ENCODE measurements around the gene LETM1. TPM values are rescaled to one million over a fixed set of nuclear protein-coding genes. Genes with fewer than 3 reads are reported as not detected.

Gene LETM1
- total and polyA plus RNA-seq, 2 of the 8 experiments (the other 6 are each of a cell fraction or from before 2014, with no cell fraction given) = 19.8 to 50.1 TPM

- WGBS, 2 experiments (ENCODE audit: extremely low coverage in 1 of 2, insufficient coverage in 1 of 2, insufficient read length in 1 of 2, insufficient replicate concordance in 2 of 2, low coverage in 1 of 2, low lambda C conversion rate in 2 of 2, missing lambda C conversion rate in 1 of 2) = 94% methylated on average over 10 of the region's 10 CpGs; no CpG with 5 or more reads in 1 of the 2 experiments
- no peak overlapping the region for H2BK5ac ChIP-seq (ENCODE audit: low read depth, low read length)
- H3K18ac ChIP-seq (ENCODE audit: extremely low read depth, low read length) = no peak overlapping the region
- ChIA-PET POLR2A (ENCODE audit: partially characterized antibody) (interaction anchor here (0.8 to 4.3 kb wide), 5 partner anchors 17 to 99 kb away, joined by 3 to 38 read pairs (median 4); partner anchors contain the start of gene SLBP), CTCF (ENCODE audit: partially characterized antibody) (interaction anchor here (0.7 to 71.2 kb wide), 22 partner anchors 11 to 340 kb away, joined by 3 to 2507 read pairs (median 5); partner anchors contain the start of genes FGFR3, TACC3 and TMEM129)
- H3K9me3 ChIP-seq (ENCODE audit: insufficient read depth in 2 of 2, low read depth in 1 of 2, low read length in 1 of 2) = no peaks in the 10 kb centered on the region
- FAIRE-seq = no peak
- no peak overlapping the region for H4K91ac ChIP-seq (replicated peaks; ENCODE audit: insufficient read length, low read length)
- no peak overlapping the region for H4K5ac ChIP-seq (ENCODE audit: insufficient read length, low read depth, low read length)
- H2BK120ac ChIP-seq (replicated peaks; ENCODE audit: low read depth, low read length) = no peak overlapping the region
- DNase-seq (ENCODE audit: low read depth in 1 of 2, low spot score in 2 of 2) = no peak
- no peak overlapping the region for H3K4ac ChIP-seq (replicated peaks; ENCODE audit: insufficient read length, low read depth, low read length)
- H2AK5ac ChIP-seq (ENCODE audit: low read depth, low read length) = no peak overlapping the region
- no peak overlapping the region for H3K27ac ChIP-seq (ENCODE audit: low read depth, low read length)
- H2BK12ac ChIP-seq (ENCODE audit: low read depth, low read length) = no peak overlapping the region; the same call in 1 of the 2 replicates
- no peaks in the 10 kb centered on the region for H3K79me2 ChIP-seq (ENCODE audit: control insufficient read depth in 1 of 2, insufficient read depth in 2 of 2, low read length in 2 of 2)
- H3K9ac ChIP-seq (replicated peaks in 1 of 4; ENCODE audit: extremely low read depth in 1 of 4, low read depth in 3 of 4, low read length in 3 of 4) = no peak overlapping the region
- no peak overlapping the region for H3K4me2 ChIP-seq (ENCODE audit: insufficient read depth in 1 of 2, low read depth in 2 of 2, low read length in 2 of 2)
- no peaks in the 10 kb centered on the region; a peak in 1 of 7 replicates for H3K4me1 ChIP-seq (replicated peaks in 1 of 4; ENCODE audit: control insufficient read depth in 3 of 4, insufficient read depth in 4 of 4, low read length in 3 of 4)
- peaks cover 0 to 12% of the 10 kb centered on the region in 2 experiments for H4K20me1 ChIP-seq (replicated peaks in 1 of 2; ENCODE audit: control insufficient read depth in 1 of 2, insufficient read depth in 2 of 2, low read length in 2 of 2)
- no peak overlapping the region for H2BK15ac ChIP-seq (ENCODE audit: low read length)
- no peak overlapping the region for H3K56ac ChIP-seq (replicated peaks; ENCODE audit: insufficient read length, low read depth, low read length)
- H2AFZ ChIP-seq (ENCODE audit: low read length) = no peak overlapping the region
- no peak overlapping the region for H3K14ac ChIP-seq (ENCODE audit: insufficient read length)
- no peak overlapping the region for H2BK20ac ChIP-seq (ENCODE audit: low read length)
- no peak overlapping the region; the same call in 1 of the 2 replicates for H4K8ac ChIP-seq (ENCODE audit: extremely low read depth, insufficient read depth, low read length)
- H3K79me1 ChIP-seq (ENCODE audit: low read depth, low read length) = no peaks in the 10 kb centered on the region
- H3K23ac ChIP-seq (ENCODE audit: insufficient read length) = no peak overlapping the region
- H3K23me2 ChIP-seq (ENCODE audit: low read depth, low read length) = no peaks in the 10 kb centered on the region; the same call in 1 of the 2 replicates
- H3K4me3 ChIP-seq (ENCODE audit: extremely low read depth in 1 of 4, insufficient read depth in 2 of 4, low read depth in 3 of 4, low read length in 4 of 4) = no peak overlapping the region
- H3K27me3 ChIP-seq (replicated peaks in 1 of 4; ENCODE audit: control insufficient read depth in 3 of 4, extremely low read depth in 1 of 4, insufficient read depth in 3 of 4, low read length in 3 of 4) = no peaks in the 10 kb centered on the region
- peaks cover 0 to 8% (median 6%) of the 10 kb centered on the region in 4 experiments; a peak in 5 of 8 replicates for H3K36me3 ChIP-seq (ENCODE audit: control insufficient read depth in 2 of 4, insufficient read depth in 4 of 4, low read length in 3 of 4)
- TF ChIP-seq PHF8 (conservative IDR thresholded peaks at IDR 0.05; ENCODE audit: low read depth, low read length) (no peak), EZH2 (IDR thresholded peaks at IDR 0.05; ENCODE audit: low read depth, low read length, severe bottlenecking) (no peak), EP300 (IDR thresholded peaks at IDR 0.05; ENCODE audit: borderline replicate concordance in 1 of 2, low read depth in 2 of 2, low read length in 2 of 2) (no peak), MAX (IDR thresholded peaks at IDR 0.05) (no peak), BACH1 (IDR thresholded peaks at IDR 0.05; ENCODE audit: low read length) (no peak), TAF7 (optimal IDR thresholded peaks at IDR 0.05; ENCODE audit: borderline replicate concordance, low read depth, low read length) (no peak), RNF2 (IDR thresholded peaks at IDR 0.05; ENCODE audit: borderline replicate concordance, low read depth, low read length, missing control alignments, poor library complexity, severe bottlenecking) (no peak), SIN3A (conservative IDR thresholded peaks at IDR 0.05 in 1 of 2, IDR thresholded peaks at IDR 0.05 in 1 of 2; ENCODE audit: low read depth in 1 of 2, low read length in 2 of 2) (no peak), TBP (IDR thresholded peaks at IDR 0.05; ENCODE audit: low read depth, low read length) (no peak), RXRA (IDR thresholded peaks at IDR 0.05; ENCODE audit: insufficient read depth, low read depth, low read length) (no peak), CREB1 (IDR thresholded peaks at IDR 0.05) (no peak), HDAC6 (IDR thresholded peaks at IDR 0.05; ENCODE audit: low read depth, low read length) (no peak)
Measured at GRCh38 chr4:1810765-1811164, 45.2 kb downstream of the LETM1 start.
